SIG-M5 treated with dmso at 0.1 percent for 504 hours (cell line): ENCODE data around the gene FRMD5.
"Not testable (repeated sequence)": the region's sequence is repeated elsewhere in the genome, so short reads cannot be mapped to it uniquely, and the experiment has no call there.

Experiments used
- DNase-seq: peaks from one replicate; lab custom pipeline; 2025; ENCODE audit not compliant: unreplicated experiment; lab: John Stamatoyannopoulos, UW

Gene FRMD5

DNA sequence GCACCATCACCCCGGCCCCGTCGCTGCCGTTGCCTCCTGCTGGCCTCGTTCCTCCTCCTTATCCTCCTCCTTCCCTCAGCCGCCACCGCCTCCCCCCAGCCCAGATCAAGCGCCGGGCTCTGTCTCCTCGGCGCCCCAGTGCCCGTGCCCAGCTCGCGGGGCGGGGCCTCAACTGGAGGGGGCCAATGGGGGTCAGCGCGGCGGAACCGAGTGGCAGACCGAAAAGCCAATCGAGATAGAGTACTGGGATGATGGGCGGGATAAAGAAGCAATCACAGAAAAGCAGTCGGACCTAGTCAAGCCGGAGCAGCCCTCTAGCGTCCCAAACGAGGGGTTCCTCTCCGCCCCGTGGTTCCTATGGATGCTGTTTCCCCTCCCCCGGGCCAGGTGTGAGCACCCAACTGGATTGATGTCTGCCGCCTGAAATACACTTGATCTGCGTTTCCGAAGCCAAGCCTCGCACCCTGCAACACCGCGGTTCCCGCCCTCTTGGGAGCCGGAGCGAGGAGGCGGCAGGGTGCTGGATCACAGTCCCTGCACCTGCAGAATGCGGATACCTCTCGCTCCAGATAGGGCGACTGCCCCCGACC, at the start of gene FRMD5:
Gene FRMD5 (minus strand): TSS at position 121 of the 590 bp plus-strand sequence.
- DNase-seq, result peak; percentile 62

DNA sequence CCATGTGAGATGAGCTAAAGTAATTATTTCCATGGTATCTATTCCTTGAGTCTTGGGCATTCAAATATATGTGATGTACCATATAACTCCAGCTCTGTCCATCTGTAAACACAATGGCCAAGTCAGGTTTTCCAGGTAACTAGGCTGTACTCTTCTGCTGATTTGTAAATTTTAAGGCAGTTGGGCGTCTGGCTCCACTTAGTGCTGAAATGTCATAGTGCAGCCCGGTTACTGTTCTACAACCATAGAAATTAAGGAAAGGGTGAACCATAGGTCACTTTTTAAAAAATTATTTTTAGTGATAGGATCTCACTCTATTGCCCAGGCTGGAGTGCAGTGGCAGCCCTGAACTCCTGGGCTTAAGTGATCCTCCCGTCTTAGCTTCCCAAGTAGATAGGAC, 48.8 kb upstream of the FRMD5 start:
- no peak for DNase-seq

DNA sequence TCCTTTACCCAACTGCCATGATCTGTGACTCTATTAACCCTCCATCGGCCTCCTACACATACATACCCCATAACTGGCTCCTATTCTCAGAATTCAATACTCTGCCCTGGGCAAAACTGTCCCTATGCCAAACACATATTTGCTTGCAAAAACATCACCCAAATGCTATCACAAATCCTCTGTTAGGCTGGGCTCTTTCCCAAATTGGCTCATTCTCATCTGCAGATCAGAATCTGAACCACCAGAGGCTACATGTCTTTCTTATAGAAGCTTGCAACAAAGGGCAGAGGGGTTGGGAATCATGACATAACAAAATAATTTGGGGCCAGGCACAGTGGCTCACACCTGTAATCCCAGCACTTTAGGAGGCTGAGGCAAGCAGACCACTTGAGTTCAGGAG, 48.1 kb upstream of the FRMD5 start:
- DNase-seq, result no peak

DNA sequence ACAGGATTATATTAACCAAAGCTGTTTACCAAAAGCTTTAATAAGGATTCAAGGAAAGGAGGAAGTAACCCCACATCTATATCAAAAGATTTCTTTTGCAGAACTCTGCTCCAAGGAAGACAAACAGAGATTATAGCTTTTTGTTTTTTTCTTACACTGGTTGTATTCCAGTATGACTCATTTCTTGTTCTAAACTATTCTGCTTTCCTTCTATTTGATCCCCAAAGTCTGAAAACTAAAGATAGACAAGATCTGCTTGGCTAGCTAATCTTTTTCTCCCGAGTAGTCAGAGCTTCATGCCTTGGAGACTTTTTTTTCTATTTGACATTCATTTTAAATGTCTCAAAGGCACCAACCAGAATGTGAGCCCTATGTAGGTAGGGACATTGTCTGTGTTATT, 36.8 kb upstream of the FRMD5 start:
- no peak for DNase-seq

DNA sequence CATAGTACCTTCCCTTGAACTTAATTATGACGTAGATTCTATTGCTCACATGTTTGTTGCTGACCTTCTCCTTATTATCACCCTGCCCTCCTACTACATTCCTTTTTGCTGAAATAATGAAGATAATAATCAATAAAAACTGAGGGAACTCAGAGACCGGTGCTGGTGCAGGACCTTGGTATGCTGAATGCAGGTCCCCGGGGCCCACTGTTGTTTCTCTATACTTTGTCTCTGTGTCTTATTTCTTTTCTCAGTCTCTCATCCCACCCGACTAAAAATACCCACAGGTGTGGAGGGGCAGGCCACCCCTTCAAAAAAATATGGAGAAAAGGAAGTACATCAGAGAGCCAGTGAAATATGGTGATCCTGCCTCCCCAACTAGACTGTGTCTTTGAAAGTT, 34.2 kb upstream of the FRMD5 start:
- not testable (repeated sequence) for DNase-seq

DNA sequence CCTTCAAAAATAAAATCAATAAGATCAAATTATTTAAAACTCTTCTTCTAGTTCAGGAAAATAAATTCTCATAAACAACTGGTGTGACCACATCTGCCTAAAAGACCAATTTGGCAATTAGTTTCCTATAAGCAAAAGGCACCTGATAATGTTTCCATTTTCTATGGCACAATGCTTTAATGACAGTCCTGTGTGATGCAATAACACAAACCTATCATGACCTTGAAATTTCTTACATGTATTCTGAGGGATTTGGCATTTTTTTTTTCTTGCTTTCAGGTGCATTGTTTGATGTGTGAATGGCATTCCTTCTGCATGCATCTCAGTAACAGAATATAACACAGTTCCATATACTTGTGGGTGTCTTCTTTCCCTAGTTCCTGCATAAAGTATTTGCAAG, 32.5 kb upstream of the FRMD5 start:
- DNase-seq, result no peak

DNA sequence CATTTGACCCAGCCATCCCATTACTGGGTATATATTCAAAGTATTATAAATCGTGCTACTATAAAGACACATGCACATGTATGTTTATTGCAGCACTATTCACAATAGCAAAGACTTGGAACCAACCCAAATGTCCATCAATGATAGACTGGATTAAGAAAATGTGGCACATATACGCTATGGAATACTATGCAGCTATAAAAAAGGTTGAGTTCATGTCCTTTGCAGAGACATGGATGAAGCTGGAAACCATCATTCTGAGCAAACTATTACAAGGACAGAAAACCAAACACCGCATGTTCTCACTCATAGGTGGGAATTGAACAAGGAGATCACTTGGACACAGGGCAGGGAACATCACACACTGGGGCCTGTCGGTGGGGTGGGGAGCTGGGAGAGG, 31.9 kb upstream of the FRMD5 start:
- DNase-seq, result not testable (repeated sequence)

DNA sequence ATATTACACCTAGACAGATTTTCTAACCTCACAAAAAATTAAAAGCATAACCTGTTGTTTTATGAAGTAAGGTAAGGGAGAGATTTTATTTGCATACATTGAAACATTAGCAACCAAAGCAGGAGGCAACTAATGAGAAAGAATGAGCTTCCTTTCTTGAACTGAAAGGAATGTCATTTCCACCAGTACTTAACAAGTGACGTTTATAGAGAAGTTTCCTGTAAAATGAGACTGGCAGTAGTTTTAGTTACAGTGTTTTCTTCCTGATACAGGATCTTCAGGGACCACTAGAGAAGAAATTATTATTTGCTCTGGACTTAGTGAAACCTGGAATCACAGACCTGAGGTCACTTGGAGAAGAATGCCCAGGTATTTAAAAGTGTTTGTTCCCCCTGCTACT, 27.4 kb upstream of the FRMD5 start:
- no peak for DNase-seq

DNA sequence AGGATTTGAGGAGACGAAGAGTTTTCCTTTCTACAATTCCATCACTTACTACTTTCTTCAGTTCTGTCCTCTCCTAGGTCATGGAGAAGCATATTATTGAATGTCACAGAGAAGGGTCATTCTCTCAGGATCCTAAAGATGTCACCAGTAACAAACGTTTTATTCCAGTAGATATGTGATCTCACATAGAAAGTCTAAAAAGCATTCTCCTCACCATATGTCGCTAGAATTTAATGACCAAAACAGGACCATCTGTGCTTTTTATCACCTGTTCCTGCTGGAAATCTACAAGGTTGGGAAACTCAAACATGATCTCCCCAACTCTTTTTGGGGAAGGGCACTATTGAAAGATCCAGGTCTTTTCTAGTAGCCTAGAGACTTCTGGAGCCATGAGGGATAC, 24.0 kb upstream of the FRMD5 start:
- DNase-seq, result no peak

DNA sequence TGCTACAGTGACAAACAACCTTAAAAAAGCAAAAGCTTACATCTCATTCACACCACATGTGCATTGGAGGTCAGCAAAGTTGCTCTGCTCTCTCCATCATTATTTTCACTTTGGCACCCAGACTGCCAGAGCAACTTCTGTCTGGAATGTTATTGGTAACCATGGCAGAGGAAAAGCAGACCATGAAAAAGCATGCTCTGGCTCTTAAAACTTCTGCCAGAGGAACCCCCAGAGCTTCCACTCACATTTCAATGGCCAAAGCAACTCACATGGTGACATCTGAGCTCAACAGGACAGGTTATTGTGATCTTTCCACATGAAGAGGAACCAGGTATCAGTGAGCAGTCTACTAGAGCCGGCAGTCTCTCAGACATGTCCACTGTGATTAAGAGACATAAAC, 21.9 kb upstream of the FRMD5 start:
- no peak for DNase-seq

DNA sequence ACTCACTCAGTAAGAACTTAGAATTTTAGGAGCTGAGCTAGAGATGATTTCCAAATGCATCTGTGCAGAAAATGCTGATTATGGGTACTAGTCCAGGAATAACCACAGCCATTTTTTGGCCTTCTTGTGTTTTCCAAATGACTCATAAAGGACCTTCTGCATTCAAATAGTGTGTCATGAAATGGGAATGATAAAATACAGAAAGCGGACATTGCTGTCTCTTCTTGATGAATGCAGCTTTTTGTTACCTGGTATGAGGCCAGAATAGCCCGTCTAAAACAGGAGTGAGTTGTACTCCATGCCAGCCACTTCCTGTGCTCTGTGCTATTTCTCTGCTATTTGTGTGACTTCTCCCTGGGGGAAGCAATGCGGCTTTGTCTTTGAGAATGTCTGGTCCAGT, 20.5 kb upstream of the FRMD5 start:
- DNase-seq, result no peak

DNA sequence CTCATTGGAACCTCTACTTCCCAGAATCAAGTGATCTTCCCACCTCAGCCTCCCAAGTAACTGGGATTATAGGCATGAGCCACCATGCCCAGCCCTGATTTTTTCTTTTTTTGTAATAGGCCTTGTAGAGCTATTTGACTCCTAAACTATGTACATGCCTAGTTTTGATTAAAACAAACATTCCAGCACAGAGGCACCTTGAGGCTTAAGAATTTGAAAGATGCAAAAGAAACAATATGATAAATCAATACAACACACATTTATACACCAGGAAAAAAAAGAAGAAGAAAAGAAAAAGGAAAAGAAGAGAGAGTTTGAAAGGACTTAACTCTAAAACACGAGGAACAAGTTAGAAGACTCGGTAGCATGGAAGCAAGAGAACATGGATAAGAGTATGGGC, 13.9 kb upstream of the FRMD5 start:
- DNase-seq, result no peak

DNA sequence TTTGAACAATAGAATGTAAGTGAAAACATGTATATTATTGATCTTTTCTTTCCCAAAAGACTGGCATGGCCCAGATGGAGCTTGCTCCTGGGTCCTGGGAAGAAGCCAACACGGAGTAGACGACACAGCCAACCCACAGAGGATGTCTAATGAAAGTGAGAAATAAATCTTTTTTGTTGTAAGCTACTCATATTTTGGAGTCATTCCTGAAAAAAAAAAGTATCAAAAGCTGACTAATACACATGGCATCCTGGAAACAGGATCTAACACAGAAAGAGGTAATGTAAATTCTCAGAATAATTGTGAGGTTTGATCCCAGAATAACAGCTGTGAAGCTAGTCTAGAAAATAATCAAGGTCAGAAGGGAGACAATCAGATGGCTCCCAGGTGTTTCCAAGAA, 12.6 kb upstream of the FRMD5 start:
- DNase-seq, result no peak

DNA sequence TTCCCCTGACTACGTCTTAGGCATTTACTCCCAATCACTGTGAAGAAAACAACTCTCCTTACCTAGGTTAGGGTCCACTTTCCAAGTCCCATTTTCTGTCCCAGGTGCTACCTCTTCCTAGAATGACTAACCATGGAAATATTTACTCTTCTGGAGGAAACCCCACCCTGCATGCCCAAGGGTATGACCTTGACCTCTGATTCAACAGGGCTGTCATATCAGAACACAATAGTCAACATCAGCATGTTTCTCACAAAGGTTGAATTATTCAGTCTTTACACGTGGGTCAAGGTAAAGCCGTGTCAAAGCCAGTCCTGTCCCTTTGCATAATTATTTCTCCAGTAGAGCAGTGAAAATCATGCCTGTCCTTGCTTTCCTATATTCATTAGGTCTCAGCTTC, 4.3 kb upstream of the FRMD5 start:
- no peak for DNase-seq

DNA sequence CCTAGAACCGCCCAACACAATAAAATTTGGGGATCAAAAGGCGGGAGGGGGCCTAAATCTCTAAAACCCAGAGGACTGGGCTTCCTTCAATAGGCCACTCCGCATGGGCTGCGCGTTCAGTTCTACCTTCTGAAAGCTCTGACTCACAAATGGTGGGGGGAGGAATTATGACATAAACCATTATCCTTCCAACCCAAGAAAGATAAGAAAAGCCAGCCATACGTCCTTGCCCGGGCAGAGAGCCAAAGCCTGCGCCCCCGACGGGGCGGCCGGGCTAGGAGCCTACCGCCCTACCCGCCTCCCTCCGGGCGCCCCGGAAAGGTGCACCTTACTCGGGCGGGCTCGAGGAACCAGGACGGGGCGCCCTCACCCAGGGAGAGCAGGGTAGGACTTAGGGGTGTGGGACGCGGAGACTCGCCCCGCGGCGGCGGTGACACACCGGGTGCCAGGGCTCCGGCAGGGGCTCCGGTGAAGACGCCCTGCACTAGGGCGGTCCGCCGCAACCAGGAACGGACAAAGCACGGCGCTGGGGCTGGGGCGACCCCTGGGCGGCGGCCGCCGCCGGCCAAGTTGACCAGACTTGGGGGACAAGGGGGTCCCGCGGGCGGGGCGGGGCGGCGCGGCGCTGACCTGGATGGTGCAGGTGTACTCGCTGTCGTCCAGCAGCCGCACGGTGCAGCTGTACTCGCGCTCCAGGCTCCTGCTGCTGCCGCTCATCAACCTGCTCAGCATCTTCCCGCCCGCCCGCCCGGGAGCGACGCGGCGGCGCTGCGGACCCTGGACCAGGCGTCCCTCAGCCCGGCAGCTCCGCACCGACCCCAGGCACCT, 534 bp downstream of the FRMD5 start:
- DNase-seq, result no peak

DNA sequence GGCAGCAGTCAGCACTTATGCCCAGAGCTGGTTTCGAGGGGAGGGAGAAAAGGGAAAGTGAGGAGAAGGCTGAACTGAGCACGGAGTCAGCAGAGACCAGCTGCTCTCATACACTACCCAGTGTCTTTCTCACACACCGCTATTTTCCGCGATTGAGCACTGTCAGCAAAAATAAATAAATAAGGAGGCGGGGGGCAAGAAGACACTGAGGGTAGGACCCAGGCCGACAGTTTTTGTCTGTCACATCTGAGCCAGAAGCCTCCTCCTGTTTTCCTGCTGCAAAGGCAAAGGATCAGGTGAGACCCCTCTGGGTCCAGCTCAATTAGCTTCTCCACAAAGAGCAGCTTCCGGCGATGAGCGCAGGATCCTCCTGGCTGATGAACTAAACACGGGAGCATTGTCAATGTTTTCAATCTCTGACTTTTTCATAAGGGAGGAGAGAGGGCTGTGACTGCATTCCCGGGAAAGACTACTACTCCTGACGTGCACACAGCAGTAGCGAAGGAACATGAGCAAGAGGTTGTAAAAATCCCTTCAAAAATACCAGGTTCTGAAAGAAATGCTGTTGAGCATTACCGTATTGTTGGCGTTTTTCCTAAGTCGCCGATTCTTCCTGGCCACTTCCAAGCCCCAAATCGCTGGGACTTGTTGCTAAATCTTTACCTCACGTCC, 1.3 kb downstream of the FRMD5 start:
- DNase-seq, result no peak

DNA sequence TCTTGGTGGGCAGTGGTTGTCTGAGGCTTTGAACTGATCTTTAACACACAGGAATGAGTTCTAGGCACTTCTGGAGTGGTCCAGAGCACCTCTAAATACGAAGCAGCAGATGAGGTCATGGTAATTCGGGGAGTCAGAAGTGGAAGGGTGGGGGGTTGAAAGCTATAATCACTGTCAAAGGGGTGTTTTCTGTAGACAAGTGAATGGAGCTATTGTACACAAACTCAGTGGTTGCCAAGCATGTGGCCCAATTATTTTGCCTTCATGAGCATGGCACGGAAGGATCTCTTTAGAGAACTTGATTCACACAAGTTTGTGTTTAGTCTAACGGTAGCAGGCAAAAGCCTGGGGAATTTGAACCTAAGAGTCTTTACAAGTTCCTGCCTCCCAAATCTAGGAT, 6.3 kb downstream of the FRMD5 start:
- DNase-seq, result no peak

DNA sequence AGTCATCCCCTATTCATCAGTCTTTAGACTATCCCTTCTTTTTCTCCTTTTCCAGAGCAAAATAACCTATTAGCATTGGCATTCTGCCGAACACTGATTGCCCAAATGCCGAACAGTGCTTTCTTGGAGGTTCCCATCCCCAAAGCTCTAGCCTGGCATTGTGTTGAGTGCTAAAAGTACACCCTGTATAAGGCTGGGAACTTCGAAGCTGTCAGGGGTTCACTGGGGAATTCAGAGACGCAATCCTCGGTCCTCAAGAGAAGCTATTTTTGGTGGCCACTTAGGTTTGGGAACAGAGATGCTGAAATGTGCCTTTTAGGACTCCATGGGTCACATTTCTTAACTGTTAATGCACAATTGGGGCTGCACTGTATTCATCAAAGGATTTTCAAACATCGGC, 8.4 kb downstream of the FRMD5 start:
- no peak for DNase-seq

DNA sequence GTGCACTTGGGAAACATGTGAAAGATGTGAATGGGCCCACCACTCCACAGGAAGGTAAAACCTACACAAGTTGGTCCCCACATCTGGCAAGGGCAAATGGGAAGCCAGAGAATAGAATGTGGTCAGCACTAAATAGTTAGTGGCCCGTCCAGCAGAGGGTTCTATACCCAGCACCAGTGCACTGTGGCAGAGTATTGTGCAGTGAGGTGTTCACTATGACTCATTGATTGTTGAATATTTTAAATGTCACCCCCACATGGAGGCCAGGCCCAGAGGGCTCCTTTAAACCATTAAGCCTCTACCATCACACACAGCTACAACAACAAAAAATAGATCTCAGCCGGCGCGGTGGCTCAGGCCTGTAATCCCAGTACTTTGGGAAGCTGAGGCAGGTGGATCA, 11.7 kb downstream of the FRMD5 start:
- DNase-seq, result no peak

DNA sequence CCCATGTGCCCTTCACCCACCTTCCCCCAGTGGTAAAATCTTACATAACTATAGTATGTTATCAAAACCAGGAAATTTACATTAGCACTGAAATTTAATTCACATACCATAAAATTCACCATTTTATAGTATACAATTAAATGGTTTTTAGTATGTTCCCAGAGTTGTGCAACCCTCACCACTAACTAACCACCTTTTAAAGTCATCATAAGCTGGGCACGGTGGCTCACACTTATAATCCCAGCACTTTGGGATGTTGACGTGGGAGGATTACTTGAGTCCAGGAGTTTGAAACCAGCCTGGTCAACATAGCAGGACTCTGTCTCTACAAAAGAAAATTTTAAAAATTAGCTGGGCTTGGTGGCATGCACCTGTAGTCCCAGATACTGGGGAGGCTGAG, 13.7 kb downstream of the FRMD5 start:
- no peak for DNase-seq

DNA sequence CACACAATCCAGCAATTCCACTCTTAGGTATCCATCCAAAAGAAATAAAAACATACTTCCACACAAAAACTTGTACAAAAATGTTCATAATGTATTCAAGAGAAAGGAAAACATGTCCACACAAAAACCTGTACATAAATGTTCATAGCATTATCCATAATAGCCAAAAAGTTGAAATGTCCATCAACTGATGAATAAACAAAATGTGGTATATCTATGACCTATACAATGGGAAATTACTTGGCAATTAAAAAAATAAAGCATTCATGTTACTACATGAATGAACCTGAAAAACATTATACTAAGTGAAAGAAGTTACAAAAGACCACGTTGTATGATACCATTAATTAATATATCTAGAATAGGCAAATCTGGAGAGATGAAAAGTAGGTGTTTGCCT, 17.9 kb downstream of the FRMD5 start:
- no peak for DNase-seq

DNA sequence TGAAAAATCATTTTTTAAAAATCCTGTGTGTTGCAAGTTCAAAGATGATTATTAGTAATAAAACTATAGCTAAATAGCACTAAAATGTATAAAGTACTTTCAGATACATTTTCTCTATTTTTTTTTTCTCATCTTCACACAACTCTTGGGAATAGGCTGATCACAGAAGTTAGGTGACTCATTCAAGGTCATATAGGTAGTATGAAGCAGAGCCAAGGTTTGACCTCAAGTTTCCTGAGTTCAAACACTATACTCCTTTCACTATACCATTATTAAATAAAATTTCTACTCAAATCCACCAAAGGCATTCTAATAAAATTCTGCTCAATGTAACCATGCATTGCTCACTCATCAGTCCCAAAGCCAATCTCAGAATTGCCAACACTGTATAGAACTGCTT, 21.3 kb downstream of the FRMD5 start:
- no peak for DNase-seq
